PC-3 (cell line): ENCODE measurements around the gene CA10.

ENCODE experiments used
- CTCF ChIP-seq: fragments of 300-600 bp; sonication (generic); conservative IDR thresholded peaks from 2 replicates; pipeline ENCODE4 v1.5.1; 2017; ENCODE audit warnings: antibody characterized with exemption, low read depth, mild to moderate bottlenecking, low read length
- EZH2 ChIP-seq: fragments of 300-600 bp; sonication (generic); IDR thresholded peaks from one replicate; pipeline ENCODE4 v1.6.1; 2017; ENCODE audit warnings: antibody characterized with exemption, mild to moderate bottlenecking, low read length; ENCODE audit not compliant: unreplicated experiment
- EZH2phosphoT487 ChIP-seq: fragments of 300-600 bp; sonication (generic); IDR thresholded peaks from 2 replicates; pipeline ENCODE4 v1.6.1; 2018; ENCODE audit warnings: mild to moderate bottlenecking, antibody characterized with exemption, low read length, borderline replicate concordance

- TF ChIP-seq CTCF, result no peak
- TF ChIP-seq EZH2, result no peak
- TF ChIP-seq EZH2phosphoT487, result no peak
Measured at GRCh38 chr17:52128721-52129120, 29.8 kb downstream of the CA10 start.
